ENCODE data around the gene BPIFA3.

DNA sequence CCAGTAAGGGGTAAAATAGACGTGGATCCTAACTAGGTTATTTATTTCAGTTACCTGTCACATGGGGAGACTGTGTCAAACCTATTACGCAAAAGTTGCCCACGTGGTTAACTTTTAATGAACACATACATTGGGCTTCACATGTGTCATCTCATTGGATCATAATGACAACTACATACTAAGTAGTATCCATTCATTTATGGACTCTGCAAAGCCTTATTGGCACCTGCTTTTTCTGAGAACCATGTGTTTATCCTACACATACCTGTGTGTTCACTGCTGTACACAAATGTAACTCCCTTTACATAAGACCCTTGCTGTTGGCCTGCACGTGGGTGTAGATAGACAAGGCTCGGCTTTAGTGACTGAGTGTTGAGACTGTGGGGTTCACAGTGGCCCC is 23.8 kb downstream of the BPIFA3 start:
- TF ChIP-seq, protein P1, sequence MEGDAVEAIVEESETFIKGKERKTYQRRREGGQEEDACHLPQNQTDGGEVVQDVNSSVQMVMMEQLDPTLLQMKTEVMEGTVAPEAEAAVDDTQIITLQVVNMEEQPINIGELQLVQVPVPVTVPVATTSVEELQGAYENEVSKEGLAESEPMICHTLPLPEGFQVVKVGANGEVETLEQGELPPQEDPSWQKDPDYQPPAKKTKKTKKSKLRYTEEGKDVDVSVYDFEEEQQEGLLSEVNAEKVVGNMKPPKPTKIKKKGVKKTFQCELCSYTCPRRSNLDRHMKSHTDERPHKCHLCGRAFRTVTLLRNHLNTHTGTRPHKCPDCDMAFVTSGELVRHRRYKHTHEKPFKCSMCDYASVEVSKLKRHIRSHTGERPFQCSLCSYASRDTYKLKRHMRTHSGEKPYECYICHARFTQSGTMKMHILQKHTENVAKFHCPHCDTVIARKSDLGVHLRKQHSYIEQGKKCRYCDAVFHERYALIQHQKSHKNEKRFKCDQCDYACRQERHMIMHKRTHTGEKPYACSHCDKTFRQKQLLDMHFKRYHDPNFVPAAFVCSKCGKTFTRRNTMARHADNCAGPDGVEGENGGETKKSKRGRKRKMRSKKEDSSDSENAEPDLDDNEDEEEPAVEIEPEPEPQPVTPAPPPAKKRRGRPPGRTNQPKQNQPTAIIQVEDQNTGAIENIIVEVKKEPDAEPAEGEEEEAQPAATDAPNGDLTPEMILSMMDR (IDR thresholded peaks at IDR 0.05) = no peak
- TF ChIP-seq POLR2A (IDR thresholded peaks at IDR 0.05) = no peak

All from lower leg skin (tissue), 3 donors.